GM10847 (cell line): ENCODE measurements around the gene MLXIP.

Source experiments
- POLR2A ChIP-seq: IDR thresholded peaks from 2 replicates; pipeline ENCODE4 v1.6.1; 2011; ENCODE audit not compliant: insufficient read length; ENCODE audit errors: extremely low read depth

Gene MLXIP

GRCh38 chr12:122139266-122139665, 60.7 kb downstream of the MLXIP start:
- TF ChIP-seq POLR2A, result no peak

- TF ChIP-seq POLR2A, result no peak
These were observed 61.4 kb downstream of the MLXIP start for GRCh38 chr12:122139941-122140340.

GRCh38 chr12:122140467-122141257, 62.1 kb downstream of the MLXIP start:
- TF ChIP-seq POLR2A, result no peak

- TF ChIP-seq POLR2A, result no peak
These were observed 63.6 kb downstream of the MLXIP start for GRCh38 chr12:122141911-122142725.

- TF ChIP-seq POLR2A, result no peak
These were observed 64.3 kb downstream of the MLXIP start for GRCh38 chr12:122142857-122143256.

GRCh38 chr12:122144885-122145284, 66.3 kb downstream of the MLXIP start:
- TF ChIP-seq POLR2A, result no peak

GRCh38 chr12:122145505-122146330, 67.2 kb downstream of the MLXIP start:
- no peak for TF ChIP-seq POLR2A

- TF ChIP-seq POLR2A, result no peak
These were observed 69.1 kb downstream of the MLXIP start for GRCh38 chr12:122147514-122148290.

- TF ChIP-seq POLR2A, result no peak
These were observed 70.1 kb downstream of the MLXIP start for GRCh38 chr12:122148657-122149056.

GRCh38 chr12:122150127-122150681, 71.6 kb downstream of the MLXIP start:
- no peak for TF ChIP-seq POLR2A

- no peak for TF ChIP-seq POLR2A
These were observed 74.2 kb downstream of the MLXIP start for GRCh38 chr12:122152754-122153153.

GRCh38 chr12:122155705-122156104, 77.1 kb downstream of the MLXIP start:
- TF ChIP-seq POLR2A, result no peak

GRCh38 chr12:122158700-122159285, 80.2 kb downstream of the MLXIP start:
- TF ChIP-seq POLR2A, result no peak

GRCh38 chr12:122159882-122160281, 81.3 kb downstream of the MLXIP start:
- no peak for TF ChIP-seq POLR2A
